CD8-positive, alpha-beta memory T cell (primary cell): ENCODE measurements around the gene PSMD1. TPM values are rescaled to one million over a fixed set of nuclear protein-coding genes. Genes with fewer than 3 reads are reported as not detected.

Source experiments
- CTCF ChIA-PET: fragments of 350-600 bp; sonication (Branson Sonifier 250); formaldehyde crosslinking; loops from one replicate; lab custom pipeline; 2021; ENCODE audit warnings: antibody characterized with exemption; lab: Charles Lee
- POLR2A ChIA-PET: fragments of 350-600 bp; sonication (Branson Sonifier 250); formaldehyde crosslinking; loops from one replicate; lab custom pipeline; 2021; ENCODE audit warnings: antibody characterized with exemption; lab: Charles Lee
- DNase-seq, 5 donors: peaks; one replicate each; pipeline versions ENCODE4 v3.0.0 to v3.0.0-alpha.2; 2020 to 2022; ENCODE audit warnings: mixed read lengths in 1 of 5
- H3K27ac ChIP-seq: one replicate; pipeline ENCODE4 v1.7.0; 2013; ENCODE audit warnings: low read depth, mild to moderate bottlenecking, low read length, moderate library complexity
- H3K27me3 ChIP-seq: 2 replicates; pipeline ENCODE4 v1.7.0; 2013; ENCODE audit warnings: low read length, mild to moderate bottlenecking; ENCODE audit not compliant: insufficient read depth, poor library complexity, severe bottlenecking
- H3K36me3 ChIP-seq: 2 replicates; pipeline ENCODE4 v1.7.0; 2013; ENCODE audit warnings: mild to moderate bottlenecking, low read length, moderate library complexity; ENCODE audit not compliant: insufficient read depth
- H3K4me1 ChIP-seq: 2 replicates; pipeline ENCODE4 v1.7.0; 2013; ENCODE audit warnings: mild to moderate bottlenecking, low read length, moderate library complexity; ENCODE audit not compliant: insufficient read depth
- H3K4me3 ChIP-seq: 2 replicates; pipeline ENCODE4 v1.7.0; 2013; ENCODE audit warnings: mild to moderate bottlenecking, low read length
- H3K9me3 ChIP-seq: 2 replicates; pipeline ENCODE4 v1.7.0; 2013; ENCODE audit warnings: mild to moderate bottlenecking, low read length
- H3K27ac Mint-ChIP-seq, 8 donors: one replicate each; pipeline ENCODE4 v1.8.0; 2020 to 2021; ENCODE audit warnings: mixed read lengths in 8 of 8, mild to moderate bottlenecking in 6 of 8, inconsistent platforms in 3 of 8, moderate library complexity in 3 of 8
- H3K27me3 Mint-ChIP-seq, 2 donors: one replicate each; pipeline ENCODE4 v1.8.0; 2020 to 2021; ENCODE audit warnings: mixed read lengths in 2 of 2, mild to moderate bottlenecking in 1 of 2, moderate library complexity in 1 of 2
- H3K36me3 Mint-ChIP-seq, 3 donors: one replicate each; pipeline ENCODE4 v1.8.0; 2020 to 2021; ENCODE audit warnings: mixed read lengths in 3 of 3, inconsistent platforms in 1 of 3, mild to moderate bottlenecking in 1 of 3
- H3K4me1 Mint-ChIP-seq, 3 donors: one replicate each; pipeline ENCODE4 v1.8.0; 2020 to 2021; ENCODE audit warnings: mixed read lengths in 3 of 3, inconsistent platforms in 1 of 3, mild to moderate bottlenecking in 1 of 3
- H3K4me3 Mint-ChIP-seq, 7 donors: one replicate each; pipeline ENCODE4 v1.8.0; 2020 to 2021; ENCODE audit warnings: mixed read lengths in 7 of 7, mild to moderate bottlenecking in 6 of 7, moderate library complexity in 4 of 7, inconsistent platforms in 2 of 7
- H3K9me3 Mint-ChIP-seq, 5 donors: one replicate each; pipeline ENCODE4 v1.8.0; 2020 to 2022; ENCODE audit warnings: mixed read lengths in 5 of 5, mild to moderate bottlenecking in 3 of 5, moderate library complexity in 2 of 5, inconsistent platforms in 1 of 5
- polyA plus RNA-seq: library from polyadenylated mRNA; unstranded; fragments of 300-500 nt; fragmentation: Illumina TruSeq; gene quantifications from one replicate; pipeline ENCODE4 v1.2.3, GENCODE V29; 2021
- total RNA-seq, 2 experiments: library from RNA; stranded (reverse); gene quantifications; one replicate each; pipeline ENCODE4 v1.2.3, GENCODE V29; 2021

PSMD1 gene
- total and polyA plus RNA-seq, 3 experiments from 2014 or later, result 60.6 to 176 (median 164) TPM

DNA sequence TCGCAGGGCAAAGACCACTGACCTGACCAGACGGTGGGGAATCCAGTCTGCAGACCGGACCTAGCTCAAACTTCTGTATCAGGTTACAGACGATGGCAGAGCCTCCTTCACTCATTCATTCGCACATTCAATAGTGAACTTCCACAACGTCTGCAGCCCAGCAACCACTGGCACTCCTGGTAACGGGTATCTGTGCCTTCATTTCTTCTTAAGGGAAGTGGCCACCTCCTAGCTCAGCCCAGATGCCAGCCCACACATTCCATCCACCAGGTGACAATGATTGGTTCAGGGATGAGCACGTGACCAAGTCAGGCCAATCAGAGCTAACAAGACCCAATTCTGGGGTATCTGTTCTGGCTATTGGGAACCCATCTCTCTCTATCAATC lies 125.8 kb downstream of the PSMD1 start:
- Histone ChIP-seq H3K36me3 (no peaks in the 10 kb centered on the region), H3K27ac (no peak overlapping the region), H3K9me3 (no peaks in the 10 kb centered on the region), H3K27me3 (no peaks in the 10 kb centered on the region), H3K4me3 (no peak overlapping the region), H3K4me1 (no peaks in the 10 kb centered on the region)
- CTCF ChIA-PET, result interaction anchor here (1.6 kb wide), 1 partner anchor 269 kb away, joined by 4 read pairs; no protein-coding TSS in a partner anchor
- Mint-ChIP-seq H3K9me3 (no peaks in the 10 kb centered on the region), H3K4me3 (no peak overlapping the region), H3K27me3 (peaks cover 0 to 5% of the 10 kb centered on the region in 2 donors), H3K36me3 (no peaks in the 10 kb centered on the region), H3K4me1 (peaks cover 11 to 15% (median 13%) of the 10 kb centered on the region in 3 donors), H3K27ac (no peak overlapping the region)
- POLR2A ChIA-PET, result no interaction called here
- no peak for DNase-seq

DNA sequence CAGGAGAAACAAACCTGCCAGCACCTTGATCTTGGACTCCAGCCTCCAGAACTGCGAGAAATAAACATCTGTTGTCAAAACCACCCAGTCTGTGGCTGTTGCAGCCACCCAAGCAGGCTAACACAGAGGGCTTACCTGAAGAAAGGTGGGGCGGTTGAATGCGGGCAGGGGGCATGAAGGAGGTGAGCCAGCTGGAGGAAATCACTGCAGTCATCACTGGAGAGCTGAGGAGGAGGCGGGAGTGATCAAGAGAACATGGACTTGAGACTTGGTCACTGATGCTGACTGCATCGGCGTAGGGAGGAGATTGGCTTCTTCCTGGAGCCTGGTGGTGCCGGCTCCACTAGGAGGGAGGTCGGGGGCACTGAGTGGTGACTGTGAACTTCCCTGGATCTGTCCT lies 127.2 kb downstream of the PSMD1 start:
- no peaks in the 10 kb centered on the region for H3K36me3 Mint-ChIP-seq
- H3K9me3 Mint-ChIP-seq, result no peaks in the 10 kb centered on the region
- peaks cover 6 to 16% of the 10 kb centered on the region in 2 donors for H3K27me3 Mint-ChIP-seq
- no peak overlapping the region for H3K4me3 Mint-ChIP-seq
- Histone ChIP-seq H3K27ac (no peak overlapping the region), H3K9me3 (no peaks in the 10 kb centered on the region), H3K27me3 (no peaks in the 10 kb centered on the region), H3K36me3 (no peaks in the 10 kb centered on the region), H3K4me1 (no peaks in the 10 kb centered on the region), H3K4me3 (no peak overlapping the region)
- peak overlapping the region in 2 of 8 donors; percentile 68 to 75 for H3K27ac Mint-ChIP-seq
- H3K4me1 Mint-ChIP-seq, result peaks cover 11 to 14% (median 12%) of the 10 kb centered on the region in 3 donors
- DNase-seq, result no peak
- CTCF ChIA-PET, result no interaction called here
- POLR2A ChIA-PET, result no interaction called here

DNA sequence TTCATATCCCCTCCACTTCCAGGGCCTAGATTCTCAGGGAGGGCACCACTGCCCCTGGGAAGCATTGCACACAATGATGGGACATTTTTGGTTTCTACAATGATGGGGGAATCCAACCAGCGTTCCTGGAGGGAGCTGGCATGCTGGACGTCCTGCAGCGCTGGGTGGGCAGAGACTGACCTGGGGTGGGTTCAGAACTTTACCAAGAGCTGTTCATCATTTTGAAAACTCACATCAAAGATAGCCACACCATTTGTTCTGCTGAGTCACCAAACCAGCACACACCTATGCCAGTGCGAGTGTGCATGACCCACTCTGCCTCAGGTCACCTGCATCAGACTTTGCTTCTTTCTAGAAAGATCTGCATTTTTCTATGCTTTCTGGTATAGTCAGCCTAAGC lies 127.7 kb downstream of the PSMD1 start:
- Histone ChIP-seq H3K27me3 (no peaks in the 10 kb centered on the region), H3K9me3 (no peaks in the 10 kb centered on the region), H3K27ac (no peak overlapping the region), H3K36me3 (no peaks in the 10 kb centered on the region), H3K4me1 (no peaks in the 10 kb centered on the region), H3K4me3 (no peak overlapping the region)
- no peaks in the 10 kb centered on the region for H3K36me3 Mint-ChIP-seq
- H3K4me1 Mint-ChIP-seq, result peaks cover 8 to 10% (median 9%) of the 10 kb centered on the region in 3 donors
- H3K9me3 Mint-ChIP-seq, result no peaks in the 10 kb centered on the region
- no peak overlapping the region for H3K4me3 Mint-ChIP-seq
- POLR2A ChIA-PET, result no interaction called here
- no peak for DNase-seq
- CTCF ChIA-PET, result no interaction called here
- H3K27ac Mint-ChIP-seq, result no peak overlapping the region
- peaks cover 8 to 20% of the 10 kb centered on the region in 2 donors for H3K27me3 Mint-ChIP-seq

DNA sequence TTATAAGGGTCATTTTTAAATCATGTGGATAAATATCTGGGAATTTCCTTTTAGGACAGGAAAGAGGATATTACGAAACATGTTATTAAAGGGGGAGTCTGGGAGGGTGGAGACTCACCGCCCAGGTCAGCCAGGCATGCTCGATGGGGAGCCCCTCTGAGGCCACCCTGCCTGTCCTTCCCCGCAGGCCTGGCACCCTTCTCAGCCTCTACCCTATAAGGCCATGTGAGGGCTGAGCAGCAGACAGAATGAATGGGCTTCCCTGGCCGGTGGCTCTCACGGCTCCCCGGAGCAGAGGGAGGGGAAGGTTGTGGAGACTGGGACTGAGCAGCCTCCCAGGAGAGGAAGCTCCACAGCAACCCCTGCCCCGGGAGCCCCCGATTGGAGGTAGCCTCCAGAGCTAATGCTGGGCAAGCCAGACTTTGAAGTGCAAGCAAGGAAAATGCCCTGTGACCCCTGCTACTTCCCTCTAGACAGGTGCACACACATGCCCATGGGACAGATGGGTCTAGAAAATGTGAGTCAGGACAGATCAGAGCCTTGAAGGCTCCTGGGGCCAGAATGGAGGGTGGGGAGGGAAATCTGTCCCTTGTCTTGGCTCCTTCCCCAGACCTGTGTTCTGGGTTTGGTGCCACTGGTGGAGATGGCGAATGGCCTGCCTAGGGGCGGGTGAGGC lies 128.5 kb downstream of the PSMD1 start:
- Mint-ChIP-seq H3K36me3 (no peaks in the 10 kb centered on the region), H3K9me3 (no peaks in the 10 kb centered on the region), H3K27me3 (peaks cover 14 to 28% of the 10 kb centered on the region in 2 donors), H3K4me3 (no peak overlapping the region), H3K27ac (peak overlapping the region in 1 of 8 donors; percentile 63), H3K4me1 (peaks cover 2% of the 10 kb centered on the region in 3 donors)
- ChIA-PET CTCF (no interaction called here), POLR2A (no interaction called here)
- Histone ChIP-seq H3K36me3 (no peaks in the 10 kb centered on the region), H3K9me3 (no peaks in the 10 kb centered on the region), H3K27me3 (no peaks in the 10 kb centered on the region), H3K4me3 (no peak overlapping the region), H3K27ac (no peak overlapping the region), H3K4me1 (no peaks in the 10 kb centered on the region)
- no peak for DNase-seq

DNA sequence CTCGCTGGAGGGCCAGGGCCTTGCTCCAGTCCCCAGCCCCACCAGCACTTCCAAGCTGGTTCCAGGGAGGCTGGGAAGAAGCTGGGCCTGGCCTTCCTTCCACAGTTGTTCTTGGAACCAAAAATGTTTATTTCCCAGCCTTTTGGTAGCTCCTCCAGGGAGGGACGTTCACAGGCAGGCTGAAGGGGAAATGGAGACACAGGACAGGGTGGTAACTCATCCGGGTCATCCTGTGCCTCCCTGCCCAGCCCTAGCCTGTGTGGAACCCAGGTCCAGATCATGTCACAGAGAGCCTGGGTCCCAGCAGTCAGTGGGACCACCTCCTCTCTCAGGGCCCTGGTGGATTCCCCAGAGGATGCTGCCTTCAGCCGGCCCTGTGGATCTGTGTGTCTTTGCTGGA lies 129.2 kb downstream of the PSMD1 start:
- Mint-ChIP-seq H3K27me3 (peaks cover 14 to 32% of the 10 kb centered on the region in 2 donors), H3K4me3 (no peak overlapping the region), H3K4me1 (no peaks in the 10 kb centered on the region), H3K9me3 (no peaks in the 10 kb centered on the region), H3K27ac (no peak overlapping the region), H3K36me3 (no peaks in the 10 kb centered on the region)
- Histone ChIP-seq H3K4me3 (no peak overlapping the region), H3K4me1 (no peaks in the 10 kb centered on the region), H3K9me3 (no peaks in the 10 kb centered on the region), H3K36me3 (no peaks in the 10 kb centered on the region), H3K27ac (no peak overlapping the region), H3K27me3 (no peaks in the 10 kb centered on the region)
- ChIA-PET CTCF (no interaction called here), POLR2A (no interaction called here)
- no peak for DNase-seq

DNA sequence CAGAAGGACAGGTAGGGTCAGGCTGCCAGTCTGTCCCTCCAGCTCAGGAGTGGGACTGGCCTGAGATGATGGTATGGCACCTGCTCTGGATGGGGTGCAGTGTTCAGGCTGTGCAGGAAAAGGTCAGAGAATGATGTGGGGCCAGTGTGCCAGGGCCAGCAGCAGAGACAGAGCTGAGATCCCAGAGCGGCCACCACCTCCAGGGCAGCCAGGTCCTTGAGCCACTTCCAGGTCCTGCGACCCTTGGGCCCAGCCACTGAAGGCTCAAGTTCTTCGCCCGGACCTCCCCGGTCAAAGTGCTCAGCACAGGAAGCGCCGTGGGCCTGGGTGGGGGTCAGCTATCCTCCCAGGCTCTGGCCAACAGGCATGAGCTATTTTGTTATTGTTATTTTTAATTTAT lies 129.7 kb downstream of the PSMD1 start:
- no peaks in the 10 kb centered on the region for H3K36me3 Mint-ChIP-seq
- Histone ChIP-seq H3K27ac (no peak overlapping the region), H3K4me1 (no peaks in the 10 kb centered on the region), H3K4me3 (no peak overlapping the region), H3K9me3 (no peaks in the 10 kb centered on the region), H3K36me3 (no peaks in the 10 kb centered on the region), H3K27me3 (no peaks in the 10 kb centered on the region)
- ChIA-PET POLR2A (no interaction called here), CTCF (no interaction called here)
- H3K9me3 Mint-ChIP-seq, result no peaks in the 10 kb centered on the region
- H3K27me3 Mint-ChIP-seq, result peaks cover 14 to 32% of the 10 kb centered on the region in 2 donors
- no peak overlapping the region for H3K27ac Mint-ChIP-seq
- no peaks in the 10 kb centered on the region for H3K4me1 Mint-ChIP-seq
- no peak for DNase-seq
- no peak overlapping the region for H3K4me3 Mint-ChIP-seq

DNA sequence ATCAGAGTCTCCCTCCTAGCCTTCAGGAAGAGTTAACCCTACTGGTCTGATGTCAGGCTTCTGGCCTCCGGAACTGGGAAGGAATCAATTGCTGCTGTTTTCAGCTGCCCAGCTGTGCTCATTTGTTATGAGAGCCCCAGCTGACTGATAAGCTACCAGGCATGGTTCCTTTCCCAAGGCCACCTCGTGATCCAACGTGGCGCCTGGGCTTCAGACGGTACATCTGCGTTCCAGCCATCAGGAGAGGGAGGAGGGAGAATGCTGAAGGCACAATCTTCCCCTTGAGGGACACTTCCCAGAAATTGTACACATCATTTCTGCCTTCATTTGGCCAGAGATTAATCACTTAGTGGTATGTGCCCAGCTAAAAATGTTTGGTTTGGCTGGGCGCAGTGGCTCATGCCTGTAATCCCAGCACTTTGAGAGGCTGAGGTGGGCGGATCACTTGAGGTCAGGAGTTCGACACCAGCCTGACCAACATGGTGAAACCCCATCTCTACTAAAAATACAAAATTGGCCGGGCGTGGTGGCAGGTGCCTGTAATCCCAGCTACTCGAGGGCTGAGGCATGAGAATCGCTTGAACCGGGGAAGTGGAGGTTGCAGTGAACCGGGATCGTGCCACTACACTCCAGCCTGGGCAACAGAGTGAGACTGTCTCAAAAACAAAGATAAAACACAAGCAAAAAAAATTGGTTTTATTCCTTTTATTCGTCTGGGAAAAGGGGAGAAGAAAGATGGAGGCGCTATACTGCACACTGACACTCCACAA lies 131.3 kb downstream of the PSMD1 start:
- H3K4me1 Mint-ChIP-seq, result no peaks in the 10 kb centered on the region
- Histone ChIP-seq H3K27ac (no peak overlapping the region), H3K9me3 (no peaks in the 10 kb centered on the region), H3K36me3 (no peaks in the 10 kb centered on the region), H3K4me3 (no peak overlapping the region), H3K4me1 (no peaks in the 10 kb centered on the region), H3K27me3 (no peaks in the 10 kb centered on the region)
- H3K27ac Mint-ChIP-seq, result peak overlapping the region in 1 of 8 donors; percentile 89
- DNase-seq, result no peak
- CTCF ChIA-PET, result no interaction called here
- H3K9me3 Mint-ChIP-seq, result no peaks in the 10 kb centered on the region
- no peak overlapping the region for H3K4me3 Mint-ChIP-seq
- POLR2A ChIA-PET, result no interaction called here
- H3K27me3 Mint-ChIP-seq, result peaks cover 24 to 41% of the 10 kb centered on the region in 2 donors
- no peaks in the 10 kb centered on the region for H3K36me3 Mint-ChIP-seq

DNA sequence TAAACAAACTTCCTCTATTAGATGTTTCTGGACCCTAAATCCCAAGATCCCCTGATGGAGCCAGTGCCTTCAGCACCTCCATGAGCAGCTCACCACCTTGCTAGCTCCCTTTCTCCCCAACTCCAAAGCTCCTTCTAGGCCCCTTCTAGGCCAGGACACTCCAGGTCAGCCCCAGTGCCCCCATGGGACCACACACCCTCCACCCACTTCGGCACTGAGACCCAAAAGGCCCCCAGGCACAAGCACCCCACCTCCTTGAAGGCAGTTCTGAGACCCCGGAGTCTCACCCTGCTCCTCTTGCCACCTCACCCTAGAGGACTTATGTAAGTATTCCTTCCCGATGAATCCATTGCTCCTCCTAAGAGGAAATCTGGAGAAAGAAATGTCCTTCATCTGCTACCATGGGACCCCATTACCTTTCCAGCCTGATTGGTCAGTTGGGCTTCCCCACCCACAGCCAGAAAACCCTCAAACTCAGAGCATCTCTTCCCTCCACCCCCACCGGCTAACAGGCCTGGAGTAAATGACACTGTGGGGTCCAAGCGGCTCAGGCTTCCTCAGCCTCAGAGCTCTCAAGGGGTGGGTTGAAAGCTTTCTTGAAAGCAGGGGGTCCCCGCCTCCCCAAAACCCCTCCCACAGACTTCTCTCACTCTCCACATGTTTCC lies 132.0 kb downstream of the PSMD1 start:
- Histone ChIP-seq H3K36me3 (no peaks in the 10 kb centered on the region), H3K4me3 (no peak overlapping the region), H3K9me3 (no peaks in the 10 kb centered on the region), H3K27ac (no peak overlapping the region), H3K27me3 (no peaks in the 10 kb centered on the region), H3K4me1 (no peaks in the 10 kb centered on the region)
- ChIA-PET CTCF (no interaction called here), POLR2A (no interaction called here)
- DNase-seq, result no peak
- Mint-ChIP-seq H3K9me3 (no peaks in the 10 kb centered on the region), H3K27ac (peak overlapping the region in 1 of 8 donors; percentile 89), H3K27me3 (peaks cover 24 to 41% of the 10 kb centered on the region in 2 donors), H3K4me1 (no peaks in the 10 kb centered on the region), H3K4me3 (no peak overlapping the region), H3K36me3 (no peaks in the 10 kb centered on the region)
